T-helper 1 cell treated with Interleukin-12 subunit alpha and Interleukin-12 subunit beta and Interleukin-4 antibody, amounts not matched to agents 30 μg/mL and 1 μg/mL, for 36 hours (primary cell): ENCODE data around the gene TSPAN9.

Experiments
- H3K27ac Mint-ChIP-seq: one replicate; pipeline ENCODE4 v1.8.0; 2021; ENCODE audit warnings: mild to moderate bottlenecking, mixed read lengths
- H3K27me3 Mint-ChIP-seq: one replicate; pipeline ENCODE4 v1.8.0; 2021; ENCODE audit warnings: low read depth, mixed read lengths
- H3K36me3 Mint-ChIP-seq: one replicate; pipeline ENCODE4 v1.8.0; 2021; ENCODE audit warnings: low read depth, mixed read lengths
- H3K4me1 Mint-ChIP-seq: one replicate; pipeline ENCODE4 v1.8.0; 2021; ENCODE audit warnings: low read depth, mixed read lengths
- H3K4me3 Mint-ChIP-seq: one replicate; pipeline ENCODE4 v1.8.0; 2021; ENCODE audit warnings: mild to moderate bottlenecking, moderate library complexity, mixed read lengths
- H3K9me3 Mint-ChIP-seq: one replicate; pipeline ENCODE4 v1.8.0; 2021; ENCODE audit warnings: mixed read lengths

TSPAN9 gene

DNA sequence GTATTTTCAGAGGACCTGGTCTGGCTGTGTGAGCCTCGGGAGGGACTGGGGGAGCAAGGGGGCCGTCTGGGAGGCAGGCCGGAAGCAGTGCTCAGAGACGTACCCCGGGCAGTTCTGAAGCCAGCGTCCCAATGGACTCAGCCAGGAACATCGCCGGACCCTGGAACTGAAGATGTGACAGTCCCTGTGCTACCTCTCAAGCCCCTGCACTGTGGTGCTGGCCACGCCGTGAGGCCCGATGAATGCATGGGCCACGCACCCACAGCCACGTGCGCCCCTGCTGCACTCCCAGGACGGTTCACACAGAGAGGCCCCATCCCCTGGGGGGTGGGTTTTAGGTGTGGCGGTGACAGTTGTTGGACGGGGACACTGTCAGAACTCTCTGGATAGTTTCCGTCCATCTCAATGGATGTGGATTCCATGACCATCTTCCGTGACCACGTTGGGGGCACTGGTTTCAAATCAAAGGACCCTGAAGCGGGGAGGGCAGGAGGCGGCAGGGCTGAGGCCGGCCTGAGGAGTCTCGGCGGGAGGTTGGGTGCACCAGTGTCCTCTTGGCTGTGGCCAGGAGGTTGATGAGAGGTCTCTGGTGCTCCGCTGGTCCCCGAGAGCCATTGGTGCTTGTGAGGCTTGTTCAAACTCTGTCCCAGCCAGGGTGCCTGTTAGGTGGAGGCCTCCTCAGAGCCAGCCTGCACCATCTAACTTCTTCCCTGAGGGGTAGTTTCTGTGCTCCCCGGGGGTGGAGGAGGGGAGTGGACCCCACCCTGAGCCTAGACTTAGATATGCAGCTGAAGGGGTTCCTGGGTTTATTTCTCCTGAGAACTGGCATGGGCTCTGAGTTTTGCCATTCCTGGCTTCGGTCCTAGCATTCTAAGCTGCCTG lies 36.3 kb upstream of the TSPAN9 start:
- no peaks in the 10 kb centered on the region for H3K9me3 Mint-ChIP-seq
- no peaks in the 10 kb centered on the region for H3K4me1 Mint-ChIP-seq
- H3K27ac Mint-ChIP-seq: no peak overlapping the region
- no peaks in the 10 kb centered on the region for H3K36me3 Mint-ChIP-seq
- peaks cover 5% of the 10 kb centered on the region for H3K27me3 Mint-ChIP-seq
- H3K4me3 Mint-ChIP-seq: no peak overlapping the region

DNA sequence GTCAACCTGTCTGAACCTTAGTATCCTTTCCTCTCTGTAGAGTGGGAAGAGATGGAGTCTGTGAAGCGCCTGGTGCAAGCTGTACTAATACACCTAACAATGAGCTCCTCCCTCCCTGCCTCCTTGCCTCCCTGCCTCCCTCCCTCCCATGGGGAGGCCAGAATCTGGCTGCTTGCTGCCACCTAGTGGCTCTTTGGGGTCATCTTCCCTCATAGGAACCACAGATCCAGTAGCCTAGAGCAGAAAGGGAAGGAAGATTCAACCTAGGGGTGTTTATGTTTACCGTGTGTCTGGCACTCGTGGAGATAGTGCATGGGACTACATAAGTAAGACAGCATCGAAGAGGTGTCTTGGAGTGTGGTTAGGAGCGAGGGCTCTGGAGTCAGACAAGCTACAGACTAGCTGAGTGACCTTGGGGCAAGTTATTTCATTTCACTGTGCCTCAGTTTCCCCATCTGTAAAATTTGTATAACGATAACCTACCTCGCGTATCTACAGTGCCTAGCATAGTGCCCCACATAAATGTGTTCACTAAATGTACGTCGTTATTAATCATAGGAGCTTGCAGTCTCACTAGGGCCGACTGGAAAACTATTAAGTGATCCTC lies 35.5 kb upstream of the TSPAN9 start:
- Mint-ChIP-seq H3K4me3 (no peak overlapping the region), H3K27ac (no peak overlapping the region), H3K4me1 (no peaks in the 10 kb centered on the region), H3K36me3 (no peaks in the 10 kb centered on the region), H3K27me3 (peaks cover 5% of the 10 kb centered on the region), H3K9me3 (no peaks in the 10 kb centered on the region)

DNA sequence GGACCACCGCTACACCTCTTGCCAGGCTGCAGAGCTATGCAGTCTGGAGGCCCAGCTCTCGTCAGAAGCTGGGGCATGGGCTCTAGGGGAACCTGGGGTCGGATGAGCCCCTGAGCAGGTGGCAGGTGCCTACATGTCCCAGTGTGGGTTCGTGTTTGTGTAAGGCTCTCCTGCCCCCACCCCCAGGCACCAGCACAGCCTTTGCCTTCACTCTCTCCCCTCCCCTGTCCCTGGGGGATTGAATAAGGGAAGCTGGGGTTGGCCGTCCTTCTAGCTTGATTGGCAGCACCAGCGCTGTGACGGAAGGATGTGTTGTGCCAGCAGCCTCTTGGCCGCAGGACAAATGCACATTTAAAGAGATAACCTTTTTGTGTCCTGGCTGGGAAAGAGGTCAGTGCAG lies 34.8 kb upstream of the TSPAN9 start:
- Mint-ChIP-seq H3K36me3 (no peaks in the 10 kb centered on the region), H3K9me3 (no peaks in the 10 kb centered on the region), H3K27ac (no peak overlapping the region), H3K4me3 (no peak overlapping the region), H3K27me3 (peaks cover 5% of the 10 kb centered on the region), H3K4me1 (no peaks in the 10 kb centered on the region)

DNA sequence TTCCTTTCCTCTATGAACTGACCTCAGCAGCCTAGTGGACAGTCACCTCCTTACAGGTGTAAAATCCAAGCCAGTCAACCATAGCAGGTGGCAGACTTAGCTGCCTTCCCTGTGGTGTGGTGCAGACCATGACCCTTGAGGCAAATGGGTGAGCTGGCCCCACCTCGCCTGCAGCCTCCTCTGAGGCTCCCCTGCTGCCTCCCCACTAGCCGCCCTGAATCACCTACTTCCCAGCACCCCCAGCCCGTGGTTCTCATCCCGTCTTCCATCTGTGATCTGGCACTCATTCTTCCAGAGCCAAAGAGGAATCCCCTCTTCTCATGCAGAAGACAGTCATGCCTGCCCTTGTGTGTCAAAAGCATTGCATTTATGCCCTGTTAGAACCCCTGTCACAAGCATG lies 34.4 kb upstream of the TSPAN9 start:
- H3K4me3 Mint-ChIP-seq: no peak overlapping the region
- no peaks in the 10 kb centered on the region for H3K4me1 Mint-ChIP-seq
- no peak overlapping the region for H3K27ac Mint-ChIP-seq
- H3K9me3 Mint-ChIP-seq: no peaks in the 10 kb centered on the region
- H3K27me3 Mint-ChIP-seq: peaks cover 6% of the 10 kb centered on the region
- H3K36me3 Mint-ChIP-seq: no peaks in the 10 kb centered on the region

DNA sequence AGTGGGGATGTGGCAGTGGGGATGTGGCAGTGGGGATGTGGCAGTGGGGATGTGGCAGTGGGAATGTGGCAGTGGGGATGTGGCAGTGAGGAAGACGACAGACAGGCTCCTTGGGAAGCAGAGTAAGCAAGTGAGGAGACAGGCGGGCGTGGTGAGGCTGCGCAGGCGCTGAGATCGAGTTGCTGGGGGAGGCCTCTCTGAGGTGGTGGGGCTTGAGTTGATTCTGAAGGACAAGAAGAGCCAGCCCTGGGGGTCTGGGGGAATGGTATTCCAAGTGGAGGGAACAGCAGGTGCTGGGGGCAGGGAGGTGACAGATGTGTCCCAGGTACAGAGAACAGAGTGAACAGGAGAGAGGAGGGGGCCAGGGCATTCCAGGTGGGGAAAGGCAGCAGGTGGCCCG lies 33.8 kb upstream of the TSPAN9 start:
- peaks cover 9% of the 10 kb centered on the region for H3K27me3 Mint-ChIP-seq
- H3K9me3 Mint-ChIP-seq: no peaks in the 10 kb centered on the region
- H3K4me1 Mint-ChIP-seq: no peaks in the 10 kb centered on the region
- H3K27ac Mint-ChIP-seq: no peak overlapping the region
- H3K4me3 Mint-ChIP-seq: no peak overlapping the region
- no peaks in the 10 kb centered on the region for H3K36me3 Mint-ChIP-seq

DNA sequence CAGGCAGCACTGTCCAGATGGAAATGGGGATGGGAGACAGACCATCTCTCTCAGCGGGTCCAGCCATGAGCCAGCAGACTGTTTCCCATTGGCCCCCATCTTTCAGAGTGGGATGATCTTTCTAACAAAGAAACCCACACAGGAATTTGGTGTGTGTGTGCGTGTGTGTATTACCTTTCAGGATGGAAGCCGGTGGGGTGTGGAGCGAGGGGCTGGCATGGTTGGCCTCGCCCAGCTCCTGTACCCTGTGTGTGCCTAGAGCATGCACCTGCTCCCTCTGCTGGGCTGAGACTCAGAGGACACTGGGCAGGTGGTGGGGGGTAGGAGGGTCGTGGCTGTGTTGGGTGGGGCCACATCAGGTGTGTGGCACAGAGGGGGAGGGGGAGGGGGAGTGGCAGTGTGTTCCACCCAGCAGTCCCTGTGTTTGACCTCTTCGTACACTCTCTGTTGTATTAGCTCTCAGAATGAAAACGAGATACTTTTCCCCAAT lies 33.0 kb upstream of the TSPAN9 start:
- no peak overlapping the region for H3K27ac Mint-ChIP-seq
- H3K4me3 Mint-ChIP-seq: no peak overlapping the region
- no peaks in the 10 kb centered on the region for H3K36me3 Mint-ChIP-seq
- H3K4me1 Mint-ChIP-seq: no peaks in the 10 kb centered on the region
- no peaks in the 10 kb centered on the region for H3K9me3 Mint-ChIP-seq
- peaks cover 9% of the 10 kb centered on the region for H3K27me3 Mint-ChIP-seq

DNA sequence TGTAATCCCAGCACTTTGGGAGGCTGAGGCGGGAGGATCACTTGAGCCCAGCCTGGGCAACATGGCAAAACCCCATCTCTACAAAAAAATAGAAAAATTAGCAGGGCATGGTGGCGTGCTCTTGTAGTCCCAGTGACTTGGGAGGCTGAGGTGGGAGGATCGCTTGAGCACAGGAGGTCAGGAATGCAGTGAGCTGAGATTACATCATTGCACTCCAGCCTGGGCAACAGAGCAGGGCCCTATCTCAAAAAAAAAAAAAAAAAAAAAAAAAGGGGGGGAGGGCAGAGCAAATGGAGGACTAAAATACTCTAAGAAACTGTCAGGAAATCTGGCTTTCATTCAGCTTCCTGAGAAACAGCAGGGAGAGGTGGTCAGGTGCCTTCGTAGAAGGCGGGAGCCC lies 31.7 kb upstream of the TSPAN9 start:
- no peak overlapping the region for H3K27ac Mint-ChIP-seq
- no peaks in the 10 kb centered on the region for H3K36me3 Mint-ChIP-seq
- no peak overlapping the region for H3K4me3 Mint-ChIP-seq
- H3K4me1 Mint-ChIP-seq: no peaks in the 10 kb centered on the region
- H3K27me3 Mint-ChIP-seq: peaks cover 9% of the 10 kb centered on the region
- H3K9me3 Mint-ChIP-seq: no peaks in the 10 kb centered on the region

DNA sequence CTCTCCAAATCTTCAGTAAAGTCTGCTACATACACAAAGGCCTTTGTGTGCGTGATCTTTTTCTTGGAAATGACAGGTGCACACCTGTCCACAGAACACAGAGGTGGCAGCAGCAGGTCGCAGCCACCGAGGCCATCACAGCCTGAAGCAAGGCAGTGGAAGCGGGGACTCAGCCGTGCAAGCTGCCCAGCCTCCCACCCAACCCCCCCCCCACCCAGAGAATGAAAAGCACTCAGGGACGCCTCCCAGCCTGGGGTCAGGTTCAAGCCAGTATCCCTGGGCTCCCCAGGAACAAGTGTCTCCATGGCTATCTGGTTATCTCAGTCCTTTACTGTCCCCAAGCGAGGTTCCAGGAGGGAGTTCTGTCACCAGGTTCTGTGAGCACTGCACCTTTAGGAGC lies 31.2 kb upstream of the TSPAN9 start:
- H3K9me3 Mint-ChIP-seq: no peaks in the 10 kb centered on the region
- H3K27ac Mint-ChIP-seq: no peak overlapping the region
- H3K36me3 Mint-ChIP-seq: no peaks in the 10 kb centered on the region
- no peak overlapping the region for H3K4me3 Mint-ChIP-seq
- H3K27me3 Mint-ChIP-seq: peaks cover 9% of the 10 kb centered on the region
- no peaks in the 10 kb centered on the region for H3K4me1 Mint-ChIP-seq

DNA sequence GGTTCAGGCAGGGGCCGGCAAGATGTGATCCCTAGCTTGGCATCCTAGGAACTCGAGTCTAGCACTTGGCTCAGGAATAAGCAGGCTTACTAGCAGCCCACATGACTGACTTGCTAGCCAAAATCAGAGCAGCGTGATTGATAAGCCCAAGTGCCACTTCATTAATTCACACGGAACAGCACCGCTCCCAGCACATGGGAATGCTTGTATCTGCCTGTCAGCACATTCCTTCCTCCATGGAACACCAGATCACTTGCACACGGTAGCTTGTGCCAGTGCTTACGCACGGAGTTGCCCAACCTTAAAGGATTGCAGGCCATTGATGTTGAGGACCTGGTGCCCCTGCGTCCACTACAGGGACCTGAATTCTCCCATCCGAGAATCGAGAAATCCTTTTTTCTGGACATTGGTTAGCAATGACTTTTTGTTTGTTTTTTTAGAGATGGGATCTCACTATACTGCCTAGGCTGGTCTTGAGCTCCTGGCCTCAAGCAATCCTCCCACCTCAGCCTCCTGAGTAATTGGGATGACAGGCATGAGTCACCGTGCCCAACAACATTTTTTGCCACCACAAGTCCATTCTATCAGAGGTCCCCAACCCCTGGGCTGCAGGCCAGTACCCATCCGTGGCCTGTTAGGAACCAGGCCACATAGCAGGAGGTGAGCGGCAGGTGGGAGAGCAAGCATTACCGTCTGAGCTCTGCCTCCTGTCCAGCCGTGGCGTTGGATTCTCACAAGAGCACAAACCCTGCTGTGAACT lies 30.6 kb upstream of the TSPAN9 start:
- H3K27me3 Mint-ChIP-seq: peaks cover 13% of the 10 kb centered on the region

DNA sequence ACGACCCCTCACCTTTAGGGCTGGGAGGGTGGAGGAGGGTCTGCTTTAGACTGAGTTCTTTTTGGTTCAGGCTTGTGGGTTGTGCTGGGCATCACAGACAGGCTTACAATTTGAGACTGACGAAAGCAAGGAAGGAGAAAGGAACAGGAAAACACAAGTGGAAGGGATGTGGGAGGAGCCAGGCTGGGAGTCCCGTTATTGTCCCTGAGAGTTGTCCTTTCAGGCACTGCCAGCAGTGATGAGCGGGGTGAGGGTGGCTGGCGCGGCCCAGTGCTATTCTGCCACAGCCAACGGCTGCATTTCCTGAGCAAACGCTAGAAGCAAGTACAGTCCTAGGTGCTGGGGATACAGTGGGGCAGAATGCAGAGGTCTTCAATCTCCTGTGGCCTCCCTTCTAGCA lies 29.2 kb upstream of the TSPAN9 start:
- Mint-ChIP-seq H3K27ac (no peak overlapping the region), H3K4me1 (no peaks in the 10 kb centered on the region), H3K27me3 (peaks cover 8% of the 10 kb centered on the region), H3K9me3 (no peaks in the 10 kb centered on the region), H3K4me3 (no peak overlapping the region), H3K36me3 (no peaks in the 10 kb centered on the region)

More for the DNA sequence above, 30.6 kb upstream of the TSPAN9 start:
- no peak overlapping the region for H3K27ac Mint-ChIP-seq
- no peak overlapping the region for H3K4me3 Mint-ChIP-seq
- no peaks in the 10 kb centered on the region for H3K4me1 Mint-ChIP-seq
- H3K36me3 Mint-ChIP-seq: no peaks in the 10 kb centered on the region
- H3K9me3 Mint-ChIP-seq: no peaks in the 10 kb centered on the region

DNA sequence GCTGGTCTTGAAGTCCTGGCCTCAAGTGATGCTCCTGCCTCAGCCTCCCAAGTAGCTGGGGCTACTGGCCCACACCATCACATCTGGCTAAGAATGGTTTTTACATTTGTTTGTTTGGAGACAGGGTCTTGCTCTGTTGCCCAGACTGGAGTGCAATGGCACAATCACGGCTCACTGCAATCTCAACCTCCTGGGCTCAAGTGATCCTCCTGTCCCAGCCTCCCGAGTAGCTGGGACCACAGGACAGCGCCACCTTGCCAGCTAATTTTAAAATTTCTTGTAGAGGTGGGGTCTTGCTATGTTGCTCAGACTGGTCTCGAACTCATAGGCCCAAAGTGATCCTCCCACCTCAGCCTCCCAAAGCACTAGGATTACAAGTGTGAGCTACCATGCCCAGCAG lies 28.6 kb upstream of the TSPAN9 start:
- Mint-ChIP-seq H3K27me3 (peaks cover 8% of the 10 kb centered on the region), H3K4me3 (no peak overlapping the region), H3K9me3 (no peaks in the 10 kb centered on the region), H3K4me1 (no peaks in the 10 kb centered on the region), H3K27ac (no peak overlapping the region), H3K36me3 (no peaks in the 10 kb centered on the region)

DNA sequence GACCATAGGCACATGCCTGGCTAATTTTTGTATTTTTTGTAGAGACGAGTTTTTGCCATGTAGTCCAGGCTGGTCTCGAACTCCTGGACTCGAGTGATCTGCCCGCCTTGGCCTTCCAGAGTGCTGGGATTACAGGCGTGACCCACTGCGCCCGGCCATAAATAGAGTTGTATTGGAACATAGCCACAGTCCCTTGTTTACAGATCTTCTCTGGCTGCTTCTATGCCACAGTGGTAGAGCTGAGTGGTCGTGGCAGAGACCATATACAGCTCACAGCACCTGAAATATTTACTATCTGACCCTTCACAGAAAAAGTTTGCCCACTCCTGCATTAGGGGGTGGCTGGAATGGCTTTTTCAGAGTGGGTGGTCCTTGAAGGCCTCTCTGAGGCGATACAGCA lies 28.0 kb upstream of the TSPAN9 start:
- no peak overlapping the region for H3K4me3 Mint-ChIP-seq

DNA sequence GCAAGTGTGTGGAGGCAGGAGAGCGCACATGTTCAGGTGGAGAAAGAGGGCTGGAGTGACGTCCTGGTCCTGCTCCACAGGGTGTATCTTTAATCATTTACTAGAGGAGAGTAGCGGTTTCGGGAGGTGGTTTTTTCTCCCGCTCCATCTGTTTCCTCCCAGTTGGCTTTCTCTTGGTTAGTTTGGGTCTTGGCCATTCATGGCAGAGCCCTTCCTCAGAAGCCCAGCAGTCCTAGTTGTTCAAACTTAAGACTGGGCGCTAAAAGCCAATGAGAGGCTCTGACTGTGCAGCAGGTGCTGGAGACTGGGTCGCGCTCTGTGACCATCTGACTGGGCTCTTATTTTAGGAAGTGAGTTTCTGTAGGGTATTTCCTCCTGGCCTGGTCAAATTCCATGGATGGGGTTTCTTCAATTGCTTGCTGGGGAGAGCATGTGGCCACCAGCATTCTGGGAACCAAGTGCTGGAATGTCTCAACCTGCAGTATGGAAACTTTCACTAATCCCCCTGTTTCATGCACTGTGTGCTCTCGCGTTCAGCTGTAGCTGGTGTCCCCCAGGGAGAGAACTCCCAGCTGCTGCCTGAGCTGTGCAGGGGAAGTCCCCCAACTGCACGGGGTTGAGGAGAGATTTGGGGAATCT lies 27.4 kb upstream of the TSPAN9 start:
- Mint-ChIP-seq H3K27ac (no peak overlapping the region), H3K4me3 (no peak overlapping the region), H3K9me3 (no peaks in the 10 kb centered on the region), H3K4me1 (no peaks in the 10 kb centered on the region), H3K36me3 (no peaks in the 10 kb centered on the region), H3K27me3 (peaks cover 8% of the 10 kb centered on the region)

More for the DNA sequence above, 28.0 kb upstream of the TSPAN9 start:
- Mint-ChIP-seq H3K27ac (no peak overlapping the region), H3K36me3 (no peaks in the 10 kb centered on the region), H3K4me1 (no peaks in the 10 kb centered on the region), H3K27me3 (peaks cover 8% of the 10 kb centered on the region), H3K9me3 (no peaks in the 10 kb centered on the region)

DNA sequence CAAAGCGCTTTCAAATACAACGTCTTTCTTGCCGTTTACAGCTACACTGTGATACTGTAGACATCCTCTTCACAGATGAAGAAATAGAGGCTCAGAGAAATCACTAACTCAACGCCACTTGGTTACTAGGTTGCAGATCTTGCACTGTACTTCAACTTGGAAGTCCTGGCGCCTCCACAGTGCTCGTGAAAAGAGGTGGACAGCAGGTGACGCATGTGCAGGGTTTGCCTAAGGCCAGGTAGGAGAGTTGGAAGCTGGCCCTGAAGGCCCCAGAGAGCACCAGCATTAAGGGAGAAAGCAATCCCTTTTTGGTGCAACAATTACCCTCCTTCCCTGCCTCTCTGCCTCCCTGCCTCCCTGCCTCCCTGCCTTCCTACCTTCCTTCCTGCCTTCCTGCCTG lies 22.8 kb upstream of the TSPAN9 start:
- Mint-ChIP-seq H3K4me3 (no peak overlapping the region), H3K27ac (no peak overlapping the region), H3K4me1 (no peaks in the 10 kb centered on the region), H3K27me3 (peaks cover 4% of the 10 kb centered on the region), H3K9me3 (no peaks in the 10 kb centered on the region), H3K36me3 (no peaks in the 10 kb centered on the region)
